GM10266 (cell line): ENCODE results near the gene PCBP3.

ENCODE experiments used
- DNase-seq: peaks from one replicate; pipeline ENCODE4 v3.0.0; 2012; ENCODE audit errors: extremely low spot score
- TF ChIP-seq, protein P1 (sequence below): IDR thresholded peaks from 2 replicates; pipeline ENCODE4 v1.5.1; 2012; ENCODE audit warnings: mild to moderate bottlenecking, low read depth; ENCODE audit not compliant: control insufficient read depth, insufficient read depth; ENCODE audit errors: missing control alignments

PCBP3 gene

GRCh38 chr21:45934085-45934484 is 290.6 kb downstream of the PCBP3 start:
- TF ChIP-seq, protein P1, sequence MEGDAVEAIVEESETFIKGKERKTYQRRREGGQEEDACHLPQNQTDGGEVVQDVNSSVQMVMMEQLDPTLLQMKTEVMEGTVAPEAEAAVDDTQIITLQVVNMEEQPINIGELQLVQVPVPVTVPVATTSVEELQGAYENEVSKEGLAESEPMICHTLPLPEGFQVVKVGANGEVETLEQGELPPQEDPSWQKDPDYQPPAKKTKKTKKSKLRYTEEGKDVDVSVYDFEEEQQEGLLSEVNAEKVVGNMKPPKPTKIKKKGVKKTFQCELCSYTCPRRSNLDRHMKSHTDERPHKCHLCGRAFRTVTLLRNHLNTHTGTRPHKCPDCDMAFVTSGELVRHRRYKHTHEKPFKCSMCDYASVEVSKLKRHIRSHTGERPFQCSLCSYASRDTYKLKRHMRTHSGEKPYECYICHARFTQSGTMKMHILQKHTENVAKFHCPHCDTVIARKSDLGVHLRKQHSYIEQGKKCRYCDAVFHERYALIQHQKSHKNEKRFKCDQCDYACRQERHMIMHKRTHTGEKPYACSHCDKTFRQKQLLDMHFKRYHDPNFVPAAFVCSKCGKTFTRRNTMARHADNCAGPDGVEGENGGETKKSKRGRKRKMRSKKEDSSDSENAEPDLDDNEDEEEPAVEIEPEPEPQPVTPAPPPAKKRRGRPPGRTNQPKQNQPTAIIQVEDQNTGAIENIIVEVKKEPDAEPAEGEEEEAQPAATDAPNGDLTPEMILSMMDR = no peak
- no peak for DNase-seq

DNA sequence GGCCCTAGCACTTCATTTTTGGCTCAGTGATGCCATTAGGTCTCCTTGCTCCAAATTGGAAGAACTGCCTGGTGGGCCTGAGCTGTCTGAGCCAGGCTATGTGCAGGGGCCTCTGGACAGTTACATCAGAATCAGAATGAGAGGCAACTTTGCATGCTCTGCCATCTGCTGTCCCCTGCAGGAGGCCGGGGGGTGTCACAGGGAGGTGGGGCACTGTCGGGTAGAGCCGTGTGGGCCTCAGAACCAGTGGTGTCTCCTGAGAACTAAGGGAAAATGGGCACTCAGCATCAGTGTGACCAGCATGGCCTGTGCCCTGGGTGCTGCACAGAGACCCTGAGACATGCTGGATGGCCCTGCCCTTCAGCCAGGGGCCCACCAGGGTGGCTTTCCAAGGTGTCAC is 291.0 kb downstream of the PCBP3 start:
- TF ChIP-seq, protein P1 = no peak
- DNase-seq = no peak

DNA sequence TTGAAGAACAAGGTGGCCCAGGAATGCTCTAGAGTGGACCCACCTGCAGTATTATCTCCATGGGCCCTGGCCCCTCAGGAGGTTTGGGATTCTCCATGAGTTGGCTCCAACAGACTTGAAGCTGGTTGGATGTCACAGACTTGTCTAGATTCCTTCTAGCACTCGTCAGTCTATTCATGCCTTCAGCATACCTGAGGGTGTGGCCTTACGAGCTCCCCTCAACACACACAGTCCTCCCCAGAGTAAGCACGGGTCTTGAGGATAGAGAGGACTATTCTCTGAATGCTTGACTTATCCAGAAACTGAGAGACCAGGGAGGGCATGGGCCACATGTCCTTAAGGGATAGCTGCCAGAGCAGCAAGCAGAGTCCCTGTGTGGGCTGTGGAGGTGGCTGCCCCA is 292.1 kb downstream of the PCBP3 start:
- TF ChIP-seq, protein P1 = no peak

GRCh38 chr21:45937721-45938452 is 294.4 kb downstream of the PCBP3 start:
- no peak for DNase-seq
- TF ChIP-seq, protein P1 = no peak

More for the DNA sequence above, 292.1 kb downstream of the PCBP3 start:
- DNase-seq = no peak

GRCh38 chr21:45938453-45938755 is 294.9 kb downstream of the PCBP3 start:
- TF ChIP-seq, protein P1 = no peak
- DNase-seq = no peak

GRCh38 chr21:45938811-45939520 is 295.4 kb downstream of the PCBP3 start:
- TF ChIP-seq, protein P1 = no peak
- DNase-seq = no peak

DNA sequence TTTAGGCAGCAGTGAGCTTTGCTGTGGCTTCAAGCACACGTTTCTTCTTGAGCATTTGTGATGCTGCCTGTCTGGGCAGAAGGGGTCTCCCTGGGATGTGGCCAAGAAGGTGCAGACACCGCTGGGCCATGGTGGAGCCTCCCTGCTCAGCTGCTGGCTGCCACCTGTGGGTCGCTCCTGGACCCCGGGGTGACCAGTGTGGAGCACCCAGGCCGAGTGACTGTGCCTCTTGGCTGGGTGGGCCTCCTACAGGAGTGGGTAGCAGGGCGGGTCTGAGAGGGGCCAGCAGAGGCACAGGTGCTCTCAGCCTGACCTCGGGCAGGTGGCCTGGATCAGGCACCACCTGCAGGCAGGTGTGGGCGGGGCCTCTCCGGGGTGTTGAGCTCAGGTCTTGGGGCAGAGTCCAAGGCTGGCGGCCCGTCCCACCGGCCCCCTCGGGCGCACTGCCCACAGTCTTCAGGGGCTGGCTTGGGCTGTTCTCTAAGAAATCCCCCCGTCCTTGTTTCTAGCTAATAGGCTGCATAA is 296.1 kb downstream of the PCBP3 start:
- TF ChIP-seq, protein P1 = no peak
- DNase-seq = no peak
